Activated naive CD4-positive, alpha-beta T cell treated with anti-CD3 and anti-CD28 coated beads, Interleukin-2, amount 50 U/mL, for 72 hours (primary cell): ENCODE results near the gene MMP11. TPM values are rescaled to one million over a fixed set of nuclear protein-coding genes. Genes with fewer than 3 reads are reported as not detected.
A peak's percentile ranks its signal among the peaks of the same experiment; 100 is the strongest.

Experiments
- ATAC-seq, 2 donors: fragments of 150-1000 bp; cut with Tn5 transposase; 2 replicates each; pipeline ENCODE4 v1.10.0; 2021; ENCODE audit warnings: mild to moderate bottlenecking in 2 of 2, moderate library complexity in 2 of 2
- DNase-seq, 2 donors: peaks; one replicate each; pipeline ENCODE4 v3.0.0; 2021 to 2022; ENCODE audit warnings: low spot score in 2 of 2
- H3K27ac Mint-ChIP-seq, 2 donors: one replicate each; pipeline ENCODE4 v1.8.0; 2022; ENCODE audit warnings: mild to moderate bottlenecking in 2 of 2, mixed read lengths in 2 of 2
- H3K36me3 Mint-ChIP-seq, 2 donors: one replicate each; pipeline ENCODE4 v1.8.0; 2022; ENCODE audit warnings: mixed read lengths in 2 of 2
- H3K9me3 Mint-ChIP-seq, 2 donors: one replicate each; pipeline ENCODE4 v1.8.0; 2022; ENCODE audit warnings: mixed read lengths in 2 of 2
- total RNA-seq, 2 donors: library from RNA; stranded (reverse); gene quantifications; one replicate each; pipeline ENCODE4 v1.2.3, GENCODE V29; 2022

MMP11 gene
- total RNA-seq, 2 donors from 2014 or later: 0.23 to 0.32 TPM

- ATAC-seq: no peak
- Mint-ChIP-seq H3K27ac (peak overlapping the region; percentile 7 to 78), H3K9me3 (no peaks in the 10 kb centered on the region), H3K36me3 (no peaks in the 10 kb centered on the region)
- no peak for DNase-seq
Measured at GRCh38 chr22:23828800-23829680, 56.4 kb downstream of the MMP11 start.

- Mint-ChIP-seq H3K9me3 (no peaks in the 10 kb centered on the region), H3K36me3 (no peaks in the 10 kb centered on the region), H3K27ac (peak overlapping the region; percentile 6 to 7)
- no peak for ATAC-seq
- no peak for DNase-seq
Measured at GRCh38 chr22:23829845-23830372, 57.3 kb downstream of the MMP11 start.

GRCh38 chr22:23831261-23831660, 58.6 kb downstream of the MMP11 start:
- ATAC-seq (no peak), DNase-seq (peak in 1 of 2 donors; percentile 25)
- Mint-ChIP-seq H3K27ac (no peak overlapping the region), H3K9me3 (no peaks in the 10 kb centered on the region), H3K36me3 (no peaks in the 10 kb centered on the region)

- Mint-ChIP-seq H3K9me3 (no peaks in the 10 kb centered on the region), H3K36me3 (no peaks in the 10 kb centered on the region), H3K27ac (no peak overlapping the region)
- no peak for ATAC-seq
- peak in 1 of 2 donors; percentile 50 for DNase-seq
Measured at GRCh38 chr22:23831781-23832180, 59.1 kb downstream of the MMP11 start.

GRCh38 chr22:23832226-23833016, 59.8 kb downstream of the MMP11 start:
- Mint-ChIP-seq H3K36me3 (no peaks in the 10 kb centered on the region), H3K27ac (peak overlapping the region in 1 of 2 donors; percentile 36), H3K9me3 (no peaks in the 10 kb centered on the region)
- DNase-seq (peak in 1 of 2 donors; percentile 53), ATAC-seq (no peak)

GRCh38 chr22:23833017-23833751, 60.5 kb downstream of the MMP11 start:
- no peak for ATAC-seq
- DNase-seq: peak in 1 of 2 donors; percentile 47
- no peak overlapping the region for H3K27ac Mint-ChIP-seq
- no peaks in the 10 kb centered on the region for H3K9me3 Mint-ChIP-seq
- H3K36me3 Mint-ChIP-seq: peaks cover 4% of the 10 kb centered on the region in 2 donors

Other genes starting within 250 kb of the MMP11 start
- not detected for gene IGLL1, start 192.6 kb upstream of the MMP11 start, total RNA-seq
- gene DRICH1, start 140.5 kb upstream of the MMP11 start, total RNA-seq: under 1 TPM; 0.19 to 0.46 TPM
- gene RGL4, start 81.8 kb upstream of the MMP11 start, total RNA-seq: 10 to 100 TPM in 1 of 2 donors, 1 to 10 TPM in 1; 3.0 to 49.7 TPM
- 1 to 10 TPM in 1 of 2 donors, under 1 TPM in 1; 0.32 to 2.0 TPM for gene ZNF70, start 21.7 kb upstream of the MMP11 start, total RNA-seq
- gene VPREB3, start 18.4 kb upstream of the MMP11 start, total RNA-seq: under 1 TPM; 0.52 to 0.60 TPM
- gene C22orf15, start 9.9 kb upstream of the MMP11 start, total RNA-seq: 1 to 10 TPM in 1 of 2 donors, not detected in 1; 1.8 TPM
- gene CHCHD10, start 4.9 kb upstream of the MMP11 start, total RNA-seq: 100 to 1,000 TPM; 105 to 118 TPM
- gene SMARCB1, start 14.1 kb downstream of the MMP11 start, total RNA-seq: 10 to 100 TPM; 51.9 to 72.7 TPM
- gene DERL3, start 66.2 kb downstream of the MMP11 start, total RNA-seq: 1 to 10 TPM; 5.1 to 7.3 TPM
- 1 to 10 TPM; 6.3 to 8.1 TPM for gene SLC2A11, start 85.0 kb downstream of the MMP11 start, total RNA-seq
- gene MIF, start 121.5 kb downstream of the MMP11 start, total RNA-seq: 1,000 to 10,000 TPM in 1 of 2 donors, 100 to 1,000 TPM in 1; 919 to 1,364 TPM
- gene GSTT2B, start 188.3 kb downstream of the MMP11 start, total RNA-seq: under 1 TPM in 1 of 2 donors, not detected in 1; 0.39 TPM
- 1 to 10 TPM; 1.9 to 2.8 TPM for gene DDTL, start 194.0 kb downstream of the MMP11 start, total RNA-seq
- 100 to 1,000 TPM; 144 to 145 TPM for gene DDT, start 201.6 kb downstream of the MMP11 start, total RNA-seq
- gene GSTT2, start 207.3 kb downstream of the MMP11 start, total RNA-seq: under 1 TPM in 1 of 2 donors, not detected in 1; 0.75 TPM
- not detected for gene GSTT4, start 232.6 kb downstream of the MMP11 start, total RNA-seq
- 100 to 1,000 TPM in 1 of 2 donors, 10 to 100 TPM in 1; 70.2 to 125 TPM for gene CABIN1, start 238.5 kb downstream of the MMP11 start, total RNA-seq